Cardiac fibroblast (primary cell): ENCODE results near the gene NUTM1.

ENCODE experiments used
- DNase-seq, 2 donors: peaks; one replicate each; pipeline versions ENCODE4 v3.0.0 to v3.0.0-alpha.2; 2010; ENCODE audit warnings: low read depth in 2 of 2
- H3K4me3 ChIP-seq, 2 donors: replicated peaks in 1 of 2; 1 replicate in 1 of 2; 2 replicates in 1 of 2; pipeline ENCODE4 v1.5.1; 2011; ENCODE audit warnings: low read depth in 2 of 2, low read length in 2 of 2, mild to moderate bottlenecking in 2 of 2, moderate library complexity in 1 of 2
- TF ChIP-seq, protein P1 (sequence below): IDR thresholded peaks from one replicate; pipeline ENCODE4 v1.5.1; 2011; ENCODE audit warnings: low read depth, mild to moderate bottlenecking, low read length, inconsistent platforms

NUTM1 gene

GRCh38 chr15:34329006-34329405 is 14.1 kb upstream of the NUTM1 start:
- H3K4me3 ChIP-seq, result no peak overlapping the region
- no peak for DNase-seq
- TF ChIP-seq, protein P1, sequence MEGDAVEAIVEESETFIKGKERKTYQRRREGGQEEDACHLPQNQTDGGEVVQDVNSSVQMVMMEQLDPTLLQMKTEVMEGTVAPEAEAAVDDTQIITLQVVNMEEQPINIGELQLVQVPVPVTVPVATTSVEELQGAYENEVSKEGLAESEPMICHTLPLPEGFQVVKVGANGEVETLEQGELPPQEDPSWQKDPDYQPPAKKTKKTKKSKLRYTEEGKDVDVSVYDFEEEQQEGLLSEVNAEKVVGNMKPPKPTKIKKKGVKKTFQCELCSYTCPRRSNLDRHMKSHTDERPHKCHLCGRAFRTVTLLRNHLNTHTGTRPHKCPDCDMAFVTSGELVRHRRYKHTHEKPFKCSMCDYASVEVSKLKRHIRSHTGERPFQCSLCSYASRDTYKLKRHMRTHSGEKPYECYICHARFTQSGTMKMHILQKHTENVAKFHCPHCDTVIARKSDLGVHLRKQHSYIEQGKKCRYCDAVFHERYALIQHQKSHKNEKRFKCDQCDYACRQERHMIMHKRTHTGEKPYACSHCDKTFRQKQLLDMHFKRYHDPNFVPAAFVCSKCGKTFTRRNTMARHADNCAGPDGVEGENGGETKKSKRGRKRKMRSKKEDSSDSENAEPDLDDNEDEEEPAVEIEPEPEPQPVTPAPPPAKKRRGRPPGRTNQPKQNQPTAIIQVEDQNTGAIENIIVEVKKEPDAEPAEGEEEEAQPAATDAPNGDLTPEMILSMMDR, result no peak

GRCh38 chr15:34330279-34330678 is 12.8 kb upstream of the NUTM1 start:
- TF ChIP-seq, protein P1, result no peak
- no peak overlapping the region for H3K4me3 ChIP-seq
- no peak for DNase-seq

DNA sequence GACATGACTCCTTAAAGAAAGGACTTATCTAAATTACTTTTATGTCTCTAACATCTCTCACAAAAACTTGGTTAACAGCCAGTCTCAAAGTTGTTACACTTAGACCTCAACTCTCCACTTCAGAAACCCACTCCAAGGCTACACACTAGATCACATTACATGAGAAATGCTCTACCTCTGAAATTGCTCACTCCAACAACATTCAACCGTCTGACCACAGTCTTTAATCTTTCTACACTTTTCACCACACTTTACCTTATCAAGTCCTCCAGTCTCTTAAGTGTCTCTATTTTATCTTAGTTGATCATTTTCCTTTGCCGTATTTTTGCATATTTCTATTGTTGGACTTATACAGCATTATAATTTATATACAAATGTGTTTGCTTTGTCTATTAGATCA is 11.3 kb upstream of the NUTM1 start:
- DNase-seq, result no peak
- H3K4me3 ChIP-seq, result no peak overlapping the region
- TF ChIP-seq, protein P1, result no peak

DNA sequence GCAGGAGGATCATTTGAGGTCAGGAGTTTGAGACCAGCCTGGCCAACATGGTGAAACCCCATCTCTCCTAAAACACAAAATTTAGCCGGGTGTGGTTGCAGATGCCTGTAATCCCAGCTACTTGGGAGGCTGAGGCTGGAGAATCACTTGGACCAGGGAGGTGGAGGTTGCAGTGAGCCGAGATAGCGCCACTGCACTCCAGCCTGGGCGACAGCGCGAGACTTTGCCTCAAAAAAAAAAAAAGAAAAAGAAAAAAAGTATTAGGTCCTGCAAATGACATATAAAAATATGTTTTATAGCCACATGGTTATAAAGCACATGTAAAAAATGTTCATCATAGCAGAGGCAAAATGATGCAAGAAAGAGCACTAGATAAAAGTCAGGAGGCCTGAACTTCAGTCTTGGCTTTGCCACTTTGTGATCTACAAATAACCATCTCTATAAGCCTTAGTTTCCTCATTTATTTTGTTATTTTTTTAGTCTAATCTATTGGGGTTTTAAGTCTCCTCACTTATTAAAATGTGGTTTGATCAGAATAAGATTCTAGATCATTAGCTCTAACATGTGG is 10.5 kb upstream of the NUTM1 start:
- H3K4me3 ChIP-seq, result no peak overlapping the region

GRCh38 chr15:34334672-34335071 is 8.4 kb upstream of the NUTM1 start:
- TF ChIP-seq, protein P1, result no peak
- H3K4me3 ChIP-seq, result peak overlapping the region in 1 of 2 donors; percentile 16
- peak in 1 of 2 donors; percentile 9 for DNase-seq

More for the DNA sequence above, 10.5 kb upstream of the NUTM1 start:
- no peak for DNase-seq
- TF ChIP-seq, protein P1, result no peak

GRCh38 chr15:34335176-34336032 is 7.7 kb upstream of the NUTM1 start:
- peak; percentile 35 to 74 for DNase-seq
- TF ChIP-seq, protein P1, result no peak
- peak overlapping the region in 1 of 2 donors; percentile 6 for H3K4me3 ChIP-seq
